DOHH2 (cell line): ENCODE results near the gene CRYGN.

ENCODE experiments used
- EZH2phosphoT487 ChIP-seq: fragments of 200-600 bp; sonication (generic); IDR thresholded peaks from 2 replicates; pipeline ENCODE4 v1.6.1; 2017; ENCODE audit warnings: borderline replicate concordance, mild to moderate bottlenecking, antibody characterized with exemption, low read length, moderate library complexity, mixed read lengths
- TF ChIP-seq, protein P1 (sequence below): fragments of 200-600 bp; sonication (generic); IDR thresholded peaks from one replicate; pipeline ENCODE4 v1.5.1; 2014; ENCODE audit warnings: antibody characterized with exemption, mild to moderate bottlenecking, low read depth, low read length; ENCODE audit not compliant: poor library complexity, severe bottlenecking

- no peak for TF ChIP-seq EZH2phosphoT487
- TF ChIP-seq, protein P1, sequence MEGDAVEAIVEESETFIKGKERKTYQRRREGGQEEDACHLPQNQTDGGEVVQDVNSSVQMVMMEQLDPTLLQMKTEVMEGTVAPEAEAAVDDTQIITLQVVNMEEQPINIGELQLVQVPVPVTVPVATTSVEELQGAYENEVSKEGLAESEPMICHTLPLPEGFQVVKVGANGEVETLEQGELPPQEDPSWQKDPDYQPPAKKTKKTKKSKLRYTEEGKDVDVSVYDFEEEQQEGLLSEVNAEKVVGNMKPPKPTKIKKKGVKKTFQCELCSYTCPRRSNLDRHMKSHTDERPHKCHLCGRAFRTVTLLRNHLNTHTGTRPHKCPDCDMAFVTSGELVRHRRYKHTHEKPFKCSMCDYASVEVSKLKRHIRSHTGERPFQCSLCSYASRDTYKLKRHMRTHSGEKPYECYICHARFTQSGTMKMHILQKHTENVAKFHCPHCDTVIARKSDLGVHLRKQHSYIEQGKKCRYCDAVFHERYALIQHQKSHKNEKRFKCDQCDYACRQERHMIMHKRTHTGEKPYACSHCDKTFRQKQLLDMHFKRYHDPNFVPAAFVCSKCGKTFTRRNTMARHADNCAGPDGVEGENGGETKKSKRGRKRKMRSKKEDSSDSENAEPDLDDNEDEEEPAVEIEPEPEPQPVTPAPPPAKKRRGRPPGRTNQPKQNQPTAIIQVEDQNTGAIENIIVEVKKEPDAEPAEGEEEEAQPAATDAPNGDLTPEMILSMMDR = no peak
Observed at GRCh38 chr7:151387161-151388006, 52.6 kb downstream of the CRYGN start.
